AG09319 (cell line): ENCODE measurements around the gene NRROS.

Experiments used
- DNase-seq: peaks from one replicate; pipeline ENCODE4 v3.0.0-alpha.2; 2010; ENCODE audit warnings: low read depth; ENCODE audit errors: extremely low read depth
- CTCF ChIP-seq: IDR thresholded peaks from 2 replicates; pipeline ENCODE4 v1.5.1; 2011; ENCODE audit warnings: low read depth, mild to moderate bottlenecking, inconsistent platforms, low read length, moderate library complexity

NRROS gene

DNA sequence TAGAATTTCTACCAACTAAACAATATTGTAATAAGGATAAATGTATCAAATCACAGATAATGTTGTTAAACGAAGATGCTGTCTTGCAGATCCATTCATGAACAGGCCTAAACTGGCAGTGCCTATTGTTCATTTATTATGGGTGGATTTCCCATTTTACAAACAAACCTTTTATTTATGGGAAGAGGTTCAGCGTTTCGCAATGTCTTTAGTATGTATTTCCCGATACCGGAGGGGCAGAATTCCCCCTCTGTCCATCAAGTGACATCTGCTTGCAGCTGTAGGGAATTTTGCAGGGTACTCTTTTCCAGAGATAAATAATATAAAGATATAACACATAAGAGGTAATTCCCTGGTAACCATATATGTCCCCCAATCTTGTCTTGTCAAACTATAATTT, 66.8 kb downstream of the NRROS start:
- no peak for DNase-seq
- no peak for TF ChIP-seq CTCF

DNA sequence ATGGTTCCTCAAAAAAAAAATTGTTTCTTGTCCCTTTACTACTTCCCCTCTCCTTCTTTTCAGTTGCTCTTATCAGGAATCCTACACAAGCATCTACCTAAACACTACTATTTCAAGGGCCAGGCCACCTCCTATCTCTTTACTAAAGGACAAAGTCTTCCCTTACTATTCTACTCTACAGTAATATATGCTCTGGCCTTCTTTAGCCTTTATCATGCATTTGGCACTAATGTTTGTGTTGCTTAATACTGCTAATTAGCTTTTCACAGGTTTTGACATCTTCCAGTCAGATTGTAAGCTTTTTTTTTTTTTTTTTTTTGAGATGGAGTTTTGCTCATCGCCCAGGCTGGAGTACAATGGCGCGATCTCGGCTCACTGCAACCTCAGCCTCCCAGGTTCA, 67.2 kb downstream of the NRROS start:
- no peak for TF ChIP-seq CTCF

GRCh38 chr3:196707566-196707965, 68.1 kb downstream of the NRROS start:
- TF ChIP-seq CTCF = no peak

More for the DNA sequence above, 67.2 kb downstream of the NRROS start:
- no peak for DNase-seq

DNA sequence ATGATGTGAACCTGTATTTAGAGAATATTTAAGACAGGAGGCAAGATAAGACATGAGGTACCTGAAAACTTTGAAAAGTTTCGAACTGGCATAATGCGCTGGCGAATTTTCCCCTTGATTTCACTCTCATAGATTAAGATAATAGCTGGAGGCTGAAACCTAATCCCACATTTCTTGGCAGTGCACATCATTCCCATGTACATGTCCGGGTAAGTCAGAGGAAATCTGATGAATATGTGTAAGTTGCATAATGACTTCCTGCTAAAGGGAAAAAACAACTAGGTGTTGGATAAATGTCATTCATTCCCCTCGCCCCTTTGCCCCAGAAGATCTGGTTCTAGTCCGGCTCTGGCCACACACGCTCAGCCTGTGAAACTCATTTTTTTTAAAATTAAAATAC, 69.0 kb downstream of the NRROS start:
- TF ChIP-seq CTCF = no peak
- DNase-seq = no peak

More at GRCh38 chr3:196707566-196707965, 68.1 kb downstream of the NRROS start:
- DNase-seq = no peak
